ENCODE measurements around the gene CNTN5. TPM values are rescaled to one million over a fixed set of nuclear protein-coding genes. Genes with fewer than 3 reads are reported as not detected.
A peak's percentile ranks its signal among the peaks of the same experiment; 100 is the strongest.

CNTN5 gene
- total RNA-seq, result 1 to 10 TPM in 1 of 6 donors, under 1 TPM in 3, not detected in 2; 0.13 to 1.0 (median 0.57) TPM

GRCh38 chr11:99020352-99021225 lies at the start of gene CNTN5:
Gene CNTN5 (plus strand): TSS chr11:99020949.
- TF ChIP-seq POLR2A (IDR thresholded peaks at IDR 0.05) (no peak), CTCF (IDR thresholded peaks at IDR 0.05) (no peak), EP300 (IDR thresholded peaks at IDR 0.05) (no peak), POLR2AphosphoS5 (IDR thresholded peaks at IDR 0.05) (no peak)
- H3K36me3 ChIP-seq, result no peaks in the 10 kb centered on the region
- no peaks in the 10 kb centered on the region for H3K9me3 ChIP-seq
- H3K27ac ChIP-seq, result no peak within 1 kb of the TSS
- peaks cover 0 to 5% (median 0%) of the 10 kb centered on the region in 4 donors for H3K27me3 ChIP-seq
- DNase-seq (peak; percentile 27 to 89), ATAC-seq (ENCODE audit: low FRiP score in 2 of 2) (peak in 1 of 2 donors; percentile 78)
- H3K4me3 ChIP-seq, result peak within 1 kb of the TSS in 3 of 4 donors; percentile 18 to 36 (median 35)
- 2 to 3% methylated on average over 30 to 57 of the region's 57 CpGs for WGBS, 2 donors
- H3K4me1 ChIP-seq, result peaks cover 0 to 10% (median 6%) of the 10 kb centered on the region in 4 donors

- Histone ChIP-seq H3K27me3 (no peaks in the 10 kb centered on the region), H3K4me1 (no peaks in the 10 kb centered on the region), H3K27ac (no peak overlapping the region), H3K9me3 (peaks cover 0 to under 1% (median 0%) of the 10 kb centered on the region in 4 donors), H3K36me3 (no peaks in the 10 kb centered on the region), H3K4me3 (no peak overlapping the region)
- WGBS, 2 donors, result 62 to 64% methylated on average over 2 of the region's 2 CpGs
- DNase-seq (no peak), ATAC-seq (ENCODE audit: low FRiP score in 2 of 2) (no peak)
- TF ChIP-seq EP300 (IDR thresholded peaks at IDR 0.05) (no peak), POLR2A (IDR thresholded peaks at IDR 0.05) (no peak), POLR2AphosphoS5 (IDR thresholded peaks at IDR 0.05) (no peak), CTCF (IDR thresholded peaks at IDR 0.05) (no peak)
Measured at GRCh38 chr11:98979205-98979604, 41.5 kb upstream of the CNTN5 start.

- Histone ChIP-seq H3K9me3 (no peaks in the 10 kb centered on the region), H3K27ac (no peak overlapping the region), H3K36me3 (no peaks in the 10 kb centered on the region), H3K4me3 (no peak overlapping the region), H3K27me3 (peaks cover 0 to 5% (median 0%) of the 10 kb centered on the region in 4 donors), H3K4me1 (peaks cover 0 to 6% (median 4%) of the 10 kb centered on the region in 4 donors)
- WGBS, 2 donors, result 13 to 18% methylated on average over 3 of the region's 3 CpGs
- ATAC-seq (ENCODE audit: low FRiP score in 2 of 2), result peak in 1 of 2 donors; percentile 69
- TF ChIP-seq POLR2A (IDR thresholded peaks at IDR 0.05) (no peak), EP300 (IDR thresholded peaks at IDR 0.05) (no peak), CTCF (IDR thresholded peaks at IDR 0.05) (peak; percentile 38 to 78 (median 62)), POLR2AphosphoS5 (IDR thresholded peaks at IDR 0.05) (no peak)
- DNase-seq, result no peak
Measured at GRCh38 chr11:99015634-99016454, 4.9 kb upstream of the CNTN5 start.

- H3K4me3 ChIP-seq, result no peak overlapping the region
- no peaks in the 10 kb centered on the region for H3K9me3 ChIP-seq
- no peaks in the 10 kb centered on the region for H3K36me3 ChIP-seq
- no peak for DNase-seq
- H3K4me1 ChIP-seq, result peaks cover 0 to 10% (median 6%) of the 10 kb centered on the region in 4 donors
- no peak for ATAC-seq (ENCODE audit: low FRiP score in 2 of 2)
- peaks cover 0 to 5% (median 0%) of the 10 kb centered on the region in 4 donors for H3K27me3 ChIP-seq
- TF ChIP-seq POLR2A (IDR thresholded peaks at IDR 0.05), result no peak
- TF ChIP-seq EP300 (IDR thresholded peaks at IDR 0.05), result no peak
- no peak for TF ChIP-seq POLR2AphosphoS5 (IDR thresholded peaks at IDR 0.05)
- TF ChIP-seq CTCF (IDR thresholded peaks at IDR 0.05), result no peak
- no peak overlapping the region for H3K27ac ChIP-seq
- 61 to 69% methylated on average over 8 of the region's 8 CpGs for WGBS, 2 donors
Measured at GRCh38 chr11:99019696-99020095, 1.1 kb upstream of the CNTN5 start.

All from upper lobe of left lung (tissue), 6 donors.